ENCODE results near the gene AKAP5.

Gene AKAP5

GRCh38 chr14:64444140-64444539 lies 21.2 kb upstream of the AKAP5 start:
- DNase-seq = no peak
- TF ChIP-seq POLR2A (IDR thresholded peaks at IDR 0.05; ENCODE audit: low read length) (no peak), GATA1 (IDR thresholded peaks at IDR 0.05; ENCODE audit: low read depth, low read length) (no peak)

GRCh38 chr14:64444984-64445845 lies 20.1 kb upstream of the AKAP5 start:
- DNase-seq = no peak
- TF ChIP-seq GATA1 (IDR thresholded peaks at IDR 0.05; ENCODE audit: low read depth, low read length) = no peak
- no peak for TF ChIP-seq POLR2A (IDR thresholded peaks at IDR 0.05; ENCODE audit: low read length)

GRCh38 chr14:64447876-64448670 lies 17.2 kb upstream of the AKAP5 start:
- TF ChIP-seq POLR2A (IDR thresholded peaks at IDR 0.05; ENCODE audit: low read length) = no peak
- TF ChIP-seq GATA1 (IDR thresholded peaks at IDR 0.05; ENCODE audit: low read depth, low read length) = no peak
- DNase-seq = no peak

DNA sequence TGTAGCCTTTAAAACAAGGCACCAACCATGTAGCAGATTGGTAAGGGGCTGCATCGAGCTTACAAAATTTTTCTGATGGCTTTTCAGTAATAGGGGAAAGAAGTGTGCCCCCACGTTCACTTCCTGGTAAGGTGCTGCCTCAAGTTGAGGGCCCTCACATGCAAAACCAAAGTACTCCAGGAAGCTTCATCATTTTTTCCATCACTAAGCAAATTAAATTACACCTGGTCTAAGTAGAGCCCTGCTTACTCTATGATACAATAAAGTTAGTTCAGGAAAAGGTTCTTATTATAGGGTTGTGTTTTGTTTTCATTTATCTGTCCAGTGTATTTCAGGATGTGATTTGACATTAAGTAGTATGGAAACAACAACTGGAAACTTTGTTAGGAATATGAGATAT lies 15.0 kb upstream of the AKAP5 start:
- no peak for DNase-seq
- no peak for TF ChIP-seq GATA1 (IDR thresholded peaks at IDR 0.05; ENCODE audit: low read depth, low read length)
- TF ChIP-seq POLR2A (IDR thresholded peaks at IDR 0.05; ENCODE audit: low read length) = no peak

DNA sequence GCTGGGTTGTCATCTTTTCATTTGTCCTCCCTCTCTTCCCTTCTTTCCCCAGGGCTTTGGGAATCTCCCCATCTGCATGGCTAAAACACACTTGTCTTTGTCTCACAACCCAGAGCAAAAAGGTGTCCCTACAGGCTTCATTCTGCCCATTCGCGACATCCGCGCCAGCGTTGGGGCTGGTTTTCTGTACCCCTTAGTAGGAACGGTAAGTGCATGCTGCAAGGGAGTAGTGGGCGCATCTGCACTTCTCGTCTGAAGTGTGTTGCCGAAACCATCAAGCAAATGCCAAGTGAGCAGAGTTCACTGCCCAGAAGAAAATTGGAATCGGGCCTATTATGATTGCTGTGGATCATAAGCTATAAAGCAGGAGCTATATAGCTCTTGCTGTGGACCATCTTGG lies 10.6 kb upstream of the AKAP5 start:
- DNase-seq = no peak
- TF ChIP-seq GATA1 (IDR thresholded peaks at IDR 0.05; ENCODE audit: low read depth, low read length) (no peak), POLR2A (IDR thresholded peaks at IDR 0.05; ENCODE audit: low read length) (no peak)

DNA sequence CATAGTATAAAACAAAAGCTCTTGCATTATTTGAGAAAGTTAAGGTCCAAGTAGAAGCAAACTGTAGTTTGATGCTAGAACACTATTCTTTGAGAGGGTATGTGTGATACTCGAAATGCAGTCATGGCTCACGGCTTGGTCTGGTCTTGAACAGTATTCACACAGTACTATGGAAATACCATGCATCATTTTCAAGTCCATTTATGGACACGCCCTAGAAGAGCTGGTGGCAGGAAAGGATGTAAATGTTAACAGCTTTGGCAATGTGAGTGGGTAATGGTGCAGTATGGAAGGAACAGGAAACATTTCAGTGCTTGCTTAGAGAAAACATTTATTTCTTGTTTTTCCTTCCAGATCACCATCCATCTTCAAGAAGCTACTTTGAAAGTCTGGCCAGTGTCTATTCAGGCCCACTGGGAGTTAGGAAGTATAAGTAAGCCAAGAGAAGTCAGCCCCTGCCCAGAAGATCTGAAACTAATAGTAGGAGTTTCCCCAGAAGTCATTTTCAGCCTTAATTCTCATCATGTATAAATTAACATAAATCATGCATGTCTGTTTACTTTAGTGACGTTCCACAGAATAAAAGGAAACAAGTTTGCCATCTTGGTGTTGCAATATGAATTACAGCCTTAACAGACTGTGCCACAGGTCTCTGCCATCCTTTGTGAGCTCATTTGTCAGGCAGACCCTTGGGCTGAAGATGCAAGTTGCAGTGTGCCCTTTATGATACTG lies 5.7 kb upstream of the AKAP5 start:
- DNase-seq = no peak
- TF ChIP-seq GATA1 (IDR thresholded peaks at IDR 0.05; ENCODE audit: low read depth, low read length) (no peak), POLR2A (IDR thresholded peaks at IDR 0.05; ENCODE audit: low read length) (no peak)

- TF ChIP-seq GATA1 (IDR thresholded peaks at IDR 0.05; ENCODE audit: low read depth, low read length) = no peak
- TF ChIP-seq POLR2A (IDR thresholded peaks at IDR 0.05; ENCODE audit: low read length) = no peak
- DNase-seq = no peak
Observed at GRCh38 chr14:64461221-64461620, 4.1 kb upstream of the AKAP5 start.

- DNase-seq = no peak
- no peak for TF ChIP-seq POLR2A (IDR thresholded peaks at IDR 0.05; ENCODE audit: low read length)
- TF ChIP-seq GATA1 (IDR thresholded peaks at IDR 0.05; ENCODE audit: low read depth, low read length) = no peak
Observed at GRCh38 chr14:64463195-64463594, 2.1 kb upstream of the AKAP5 start.

DNA sequence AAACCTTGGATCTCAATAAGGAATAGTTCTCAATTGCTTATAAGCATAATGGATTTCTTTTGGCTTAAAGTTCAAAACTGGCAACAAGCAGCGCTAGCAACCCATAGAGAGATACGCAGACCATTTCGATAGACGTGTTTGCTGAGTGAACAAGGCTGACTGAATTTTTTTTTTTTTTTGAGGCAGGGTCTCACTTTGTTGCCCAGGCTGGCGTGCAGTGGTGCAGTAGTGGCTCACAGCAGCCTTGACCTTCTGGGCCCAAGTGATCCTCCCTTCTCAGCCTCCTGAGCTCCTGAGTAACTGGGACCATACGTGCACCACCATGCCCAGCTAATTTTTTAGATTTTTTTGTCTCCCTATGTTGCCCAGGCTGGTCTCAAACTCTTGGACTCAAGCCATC lies 1.4 kb upstream of the AKAP5 start:
- DNase-seq = no peak
- TF ChIP-seq POLR2A (IDR thresholded peaks at IDR 0.05; ENCODE audit: low read length) (no peak), GATA1 (IDR thresholded peaks at IDR 0.05; ENCODE audit: low read depth, low read length) (no peak)

GRCh38 chr14:64464651-64465050 lies 648 bp upstream of the AKAP5 start:
- DNase-seq = no peak
- TF ChIP-seq POLR2A (IDR thresholded peaks at IDR 0.05; ENCODE audit: low read length) (no peak), GATA1 (IDR thresholded peaks at IDR 0.05; ENCODE audit: low read depth, low read length) (no peak)

DNA sequence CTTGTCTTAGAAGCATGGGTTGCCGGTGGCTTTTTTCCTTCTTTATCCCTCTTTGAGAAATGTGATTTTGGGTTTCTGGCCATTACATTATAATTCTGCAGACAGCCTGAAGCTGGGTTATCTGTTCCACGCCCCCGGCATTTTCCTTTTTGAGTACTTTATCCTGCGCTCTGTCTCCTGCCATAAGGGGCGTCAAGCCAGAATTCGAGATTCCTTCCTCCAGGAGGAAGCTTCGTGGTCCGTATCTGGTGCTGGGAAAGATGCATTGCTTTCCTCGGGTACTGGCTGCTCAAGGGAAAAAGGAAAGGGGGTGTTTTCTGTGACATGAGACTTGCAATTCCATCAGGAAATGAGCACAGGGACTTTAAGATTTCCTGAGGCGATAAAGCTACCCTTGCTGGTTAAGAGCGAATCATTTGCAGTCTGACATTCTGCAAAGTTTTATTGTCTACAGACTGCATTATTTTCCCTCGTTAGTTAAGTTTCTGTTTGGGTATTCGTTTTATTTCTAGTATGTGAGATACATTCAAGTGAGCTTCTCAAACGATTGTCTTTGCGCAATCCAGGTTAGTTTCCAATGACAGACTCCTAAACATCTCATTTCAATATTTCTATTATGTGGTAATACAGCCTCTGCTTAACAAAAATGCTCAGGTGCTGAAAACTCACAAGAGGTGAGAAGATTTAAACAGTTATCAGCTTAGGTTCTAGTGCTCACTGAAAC lies 694 bp downstream of the AKAP5 start:
- TF ChIP-seq GATA1 (IDR thresholded peaks at IDR 0.05; ENCODE audit: low read depth, low read length) (no peak), POLR2A (IDR thresholded peaks at IDR 0.05; ENCODE audit: low read length) (no peak)
- peak; percentile 25 to 45 for DNase-seq

DNA sequence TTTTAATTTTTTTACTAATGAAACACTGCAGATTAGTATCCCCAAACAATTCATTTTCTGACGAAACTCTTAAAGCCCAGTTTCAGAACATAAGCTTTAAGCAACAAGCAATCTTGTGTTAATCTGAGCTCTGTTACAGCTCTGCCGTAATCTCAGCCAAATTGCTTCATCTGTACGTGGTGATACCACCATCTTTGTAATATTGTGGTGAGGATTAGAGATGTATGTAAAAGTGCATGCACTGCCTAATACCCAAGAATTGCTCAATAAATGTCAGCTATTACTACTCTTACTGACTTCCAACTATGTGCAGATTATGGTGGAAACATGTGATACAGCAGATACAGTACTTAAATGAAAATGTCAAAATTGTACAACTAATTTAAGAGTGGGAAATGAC lies 1.8 kb downstream of the AKAP5 start:
- peak; percentile 21 to 45 for DNase-seq
- TF ChIP-seq GATA1 (IDR thresholded peaks at IDR 0.05; ENCODE audit: low read depth, low read length) (no peak), POLR2A (IDR thresholded peaks at IDR 0.05; ENCODE audit: low read length) (no peak)

DNA sequence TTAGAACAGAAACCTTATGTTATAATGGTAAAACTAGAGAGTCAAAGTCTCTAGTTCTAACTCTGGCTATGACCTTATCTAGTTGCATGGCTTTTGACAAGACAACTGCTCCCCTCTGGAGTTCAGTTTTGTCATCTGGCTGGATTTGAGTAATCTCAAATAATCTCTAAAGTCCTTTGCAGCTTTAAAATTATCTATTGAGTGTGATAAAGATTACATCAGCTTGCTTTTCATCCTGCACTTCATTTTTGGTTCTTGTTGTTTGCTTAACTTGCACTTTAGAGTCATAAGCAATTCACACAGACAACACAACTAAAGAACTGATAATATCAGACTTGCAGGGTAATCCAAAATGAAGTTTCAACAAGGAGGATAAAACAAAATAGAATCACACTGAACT lies 2.3 kb downstream of the AKAP5 start:
- peak in 1 of 2 experiments; percentile 26 for DNase-seq
- TF ChIP-seq POLR2A (IDR thresholded peaks at IDR 0.05; ENCODE audit: low read length) (no peak), GATA1 (IDR thresholded peaks at IDR 0.05; ENCODE audit: low read depth, low read length) (no peak)
